ENCODE results near the gene EFEMP2.

The EFEMP2 gene

GRCh38 chr11:65817835-65818680 lies 54.5 kb downstream of the EFEMP2 start:
- peak; percentile 82 for DNase-seq

DNA sequence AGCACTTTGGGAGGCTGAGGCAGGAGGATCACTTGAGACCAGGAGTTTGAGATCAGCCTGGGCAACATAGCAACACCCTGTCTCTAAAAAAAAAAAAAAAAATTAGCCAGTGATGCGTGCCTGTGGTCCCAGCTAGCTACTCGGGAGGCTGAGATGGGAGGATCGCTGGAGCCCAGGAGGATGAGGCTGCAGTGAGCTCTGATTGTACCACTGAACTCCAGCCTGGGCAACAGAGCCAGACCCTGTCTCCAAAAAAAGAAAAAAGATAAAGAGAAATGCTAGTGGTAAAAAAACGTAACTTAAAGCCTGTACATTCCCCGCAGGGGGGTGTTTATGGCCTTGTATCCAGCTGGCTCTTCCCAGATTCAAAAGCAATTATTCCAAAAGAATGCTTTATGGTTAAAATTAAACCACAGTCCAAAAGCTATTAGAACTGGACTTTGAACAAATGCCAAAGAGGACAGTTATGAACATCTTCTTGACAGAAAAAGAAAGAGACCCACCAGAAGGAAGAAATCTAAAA lies 55.2 kb downstream of the EFEMP2 start:
- no peak for DNase-seq

DNA sequence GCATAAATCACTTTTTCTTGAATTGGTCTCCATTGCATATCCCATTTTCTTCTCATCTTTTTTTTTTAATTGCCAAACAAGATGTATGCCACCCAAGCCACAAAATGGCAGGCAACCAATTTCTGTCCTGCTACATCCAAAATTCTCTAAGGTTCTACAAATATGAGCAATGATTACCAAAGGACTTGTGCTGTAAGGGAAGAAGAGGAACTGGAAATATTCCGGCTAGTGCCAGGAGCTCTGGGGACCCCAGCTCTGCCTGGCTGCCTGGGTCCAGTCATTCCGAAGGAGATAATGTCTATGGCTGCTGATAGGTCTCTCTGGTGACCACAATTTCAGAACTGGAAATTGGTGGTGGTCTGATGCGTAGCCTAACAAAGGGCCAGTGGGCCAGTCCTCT lies 55.9 kb downstream of the EFEMP2 start:
- DNase-seq: no peak

Measured in EL (cell line).